OCI-LY3 (cell line): ENCODE measurements around the gene MACROD1.

Experiments used
- H2AFZ ChIP-seq: fragments of 200-600, 300-600 bp; shearing (Covaris generic); 2 replicates; pipeline ENCODE4 v1.6.0; 2014; ENCODE audit warnings: antibody characterized with exemption, low read depth, low read length
- H3K27ac ChIP-seq: fragments of 200-600, 300-600 bp; sonication (generic); 2 replicates; pipeline ENCODE4 v1.5.1; 2014; ENCODE audit warnings: mild to moderate bottlenecking, low read length, moderate library complexity, mixed read lengths
- H3K27me3 ChIP-seq: fragments of 200-600, 300-600 bp; sonication (generic); 2 replicates; pipeline ENCODE4 v1.6.1; 2014; ENCODE audit warnings: low read depth, low read length, mixed read lengths
- H3K36me3 ChIP-seq: fragments of 200-600, 300-600 bp; sonication (generic); replicated peaks from 2 replicates; pipeline ENCODE3; 2014; ENCODE audit warnings: low read depth, low read length, mixed read lengths
- H3K4me1 ChIP-seq: fragments of 300-600, 200-600 bp; sonication (generic); 2 replicates; pipeline ENCODE4 v1.6.1; 2014; ENCODE audit warnings: low read length, mixed read lengths
- H3K4me2 ChIP-seq: fragments of 200-600, 300-600 bp; sonication (generic); 2 replicates; pipeline ENCODE4 v1.6.1; 2014; ENCODE audit warnings: low read length, mixed read lengths
- H3K4me3 ChIP-seq: fragments of 300-600, 200-600 bp; sonication (generic); 2 replicates; pipeline ENCODE4 v1.5.1; 2014; ENCODE audit warnings: antibody characterized with exemption, mild to moderate bottlenecking, low read length, moderate library complexity
- H3K79me2 ChIP-seq: fragments of 300-600, 200-600 bp; shearing (Covaris generic); 2 replicates; pipeline ENCODE4 v1.6.1; 2014; ENCODE audit warnings: mild to moderate bottlenecking, low read length, mixed read lengths
- H3K9ac ChIP-seq: fragments of 300-600, 200-600 bp; shearing (Covaris generic); 2 replicates; pipeline ENCODE4 v1.6.0; 2014; ENCODE audit warnings: mild to moderate bottlenecking, low read length, moderate library complexity
- H3K9me3 ChIP-seq: fragments of 200-600, 300-600 bp; shearing (Covaris generic); 2 replicates; pipeline ENCODE4 v1.6.1; 2014; ENCODE audit warnings: low read length, mixed read lengths; ENCODE audit not compliant: insufficient read depth
- H4K20me1 ChIP-seq: fragments of 200-600, 300-600 bp; sonication (generic); 2 replicates; pipeline ENCODE4 v1.6.1; 2016; ENCODE audit warnings: low read length, mixed read lengths; ENCODE audit not compliant: insufficient read depth
- CTCF ChIP-seq: fragments of 200-600, 300-600 bp; sonication (generic); IDR thresholded peaks from 2 replicates; pipeline ENCODE4 v1.5.1; 2014; ENCODE audit warnings: antibody characterized with exemption, low read length, low read depth
- EZH2phosphoT487 ChIP-seq: fragments of 200-600 bp; shearing (Covaris generic); IDR thresholded peaks from 2 replicates; pipeline ENCODE4 v1.6.1; 2018; ENCODE audit warnings: antibody characterized with exemption, mixed run types, low read depth

Gene MACROD1

DNA sequence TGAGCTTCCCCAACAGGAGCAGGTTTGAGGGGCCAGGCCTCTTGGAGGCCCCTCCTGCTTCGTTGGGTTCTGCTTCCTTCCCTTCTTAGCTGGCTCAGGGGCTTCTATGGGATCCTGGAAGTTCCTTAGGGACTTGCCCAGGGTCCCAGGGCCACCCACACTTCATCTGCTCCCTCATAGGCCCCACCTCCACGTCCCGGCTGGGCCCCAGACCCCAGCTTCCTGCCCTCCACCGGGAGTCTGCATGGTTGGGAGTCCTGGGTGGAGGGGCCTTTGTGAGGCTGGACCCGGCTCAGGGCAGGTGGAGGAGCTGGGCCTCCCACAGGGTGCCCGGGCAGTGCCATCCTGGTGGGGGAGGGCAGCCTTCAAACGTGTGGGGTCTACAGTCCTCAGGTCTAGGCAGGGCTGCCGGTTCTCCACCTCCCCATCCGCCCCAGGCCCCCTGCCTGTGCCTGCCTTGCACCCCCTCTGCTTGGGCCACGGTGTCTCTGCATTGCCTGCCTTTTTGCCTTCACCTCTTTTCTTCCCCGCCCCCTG, 168.0 kb downstream of the MACROD1 start:
- Histone ChIP-seq H3K4me3 (no peak overlapping the region), H3K27ac (no peak overlapping the region), H3K9ac (no peak overlapping the region)

DNA sequence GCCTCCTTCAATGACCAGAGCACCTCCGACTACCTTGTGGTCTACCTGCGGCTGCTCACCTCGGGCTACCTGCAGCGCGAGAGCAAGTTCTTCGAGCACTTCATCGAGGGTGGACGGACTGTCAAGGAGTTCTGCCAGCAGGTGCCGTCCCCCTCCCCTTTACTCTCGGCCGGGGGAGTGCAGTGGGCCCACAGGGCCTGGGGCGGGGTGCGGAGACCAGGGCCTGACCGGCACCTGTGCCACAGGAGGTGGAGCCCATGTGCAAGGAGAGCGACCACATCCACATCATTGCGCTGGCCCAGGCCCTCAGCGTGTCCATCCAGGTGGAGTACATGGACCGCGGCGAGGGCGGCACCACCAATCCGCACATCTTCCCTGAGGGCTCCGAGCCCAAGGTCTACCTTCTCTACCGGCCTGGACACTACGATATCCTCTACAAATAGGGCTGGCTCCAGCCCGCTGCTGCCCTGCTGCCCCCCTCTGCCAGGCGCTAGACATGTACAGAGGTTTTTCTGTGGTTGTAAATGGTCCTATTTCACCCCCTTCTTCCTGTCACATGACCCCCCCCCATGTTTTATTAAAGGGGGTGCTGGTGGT, 168.7 kb downstream of the MACROD1 start:
- Histone ChIP-seq H3K27ac (no peak overlapping the region), H3K9ac (no peak overlapping the region), H3K9me3 (no peaks in the 10 kb centered on the region), H3K4me3 (no peak overlapping the region), H4K20me1 (peaks cover 32% of the 10 kb centered on the region), H3K36me3 (peaks cover 27% of the 10 kb centered on the region), H3K4me2 (no peak overlapping the region), H3K79me2 (peaks cover 5% of the 10 kb centered on the region; the same call in 1 of the 2 replicates), H2AFZ (no peak overlapping the region), H3K4me1 (peaks cover 8% of the 10 kb centered on the region; the same call in 1 of the 2 replicates), H3K27me3 (no peaks in the 10 kb centered on the region)
- no peak for TF ChIP-seq CTCF

More for the DNA sequence above, 168.0 kb downstream of the MACROD1 start:
- Histone ChIP-seq H2AFZ (no peak overlapping the region), H3K9me3 (no peaks in the 10 kb centered on the region), H3K4me1 (peaks cover 8% of the 10 kb centered on the region; the same call in 1 of the 2 replicates), H4K20me1 (peaks cover 32% of the 10 kb centered on the region), H3K27me3 (no peaks in the 10 kb centered on the region), H3K36me3 (peaks cover 27% of the 10 kb centered on the region), H3K4me2 (no peak overlapping the region), H3K79me2 (peaks cover 5% of the 10 kb centered on the region; the same call in 1 of the 2 replicates)
- TF ChIP-seq CTCF (no peak), EZH2phosphoT487 (no peak)

DNA sequence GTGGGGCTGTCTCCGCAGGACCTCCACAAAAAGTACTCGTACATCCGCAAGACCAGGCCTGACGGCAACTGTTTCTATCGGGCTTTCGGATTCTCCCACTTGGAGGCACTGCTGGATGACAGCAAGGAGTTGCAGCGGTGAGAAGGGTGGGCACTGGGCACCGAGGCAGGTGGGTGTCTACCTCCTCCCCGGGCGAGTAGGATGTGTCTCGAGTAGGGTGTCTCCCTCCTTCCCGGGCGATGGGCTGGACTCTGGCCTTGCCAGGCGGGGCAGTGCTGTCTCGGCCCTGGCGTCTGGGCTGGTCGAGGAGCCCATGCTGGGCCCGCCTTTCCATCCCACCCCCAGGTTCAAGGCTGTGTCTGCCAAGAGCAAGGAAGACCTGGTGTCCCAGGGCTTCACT, 169.4 kb downstream of the MACROD1 start:
- Histone ChIP-seq H3K9ac (no peak overlapping the region), H3K36me3 (peaks cover 29% of the 10 kb centered on the region), H3K27me3 (no peaks in the 10 kb centered on the region)

DNA sequence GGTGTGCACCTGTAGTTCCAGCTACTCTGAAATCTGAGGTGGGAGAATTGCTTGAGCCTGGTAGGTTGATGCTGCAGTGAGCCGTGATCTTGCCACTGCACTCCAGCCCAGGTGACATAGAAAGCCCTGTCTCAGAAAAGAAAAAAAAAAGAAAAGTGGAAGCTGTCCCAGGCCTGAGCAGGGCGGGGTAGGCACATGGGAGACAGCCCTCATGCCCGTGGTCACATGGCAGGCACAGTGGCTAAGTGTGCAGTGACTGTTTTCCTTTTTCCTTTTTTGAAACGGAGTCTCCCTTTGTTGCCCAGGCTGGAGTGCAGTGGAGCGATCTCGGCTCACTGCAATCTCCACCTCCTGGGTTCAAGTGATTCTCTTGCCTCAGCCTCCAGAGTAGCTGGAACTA, 171.9 kb downstream of the MACROD1 start:
- Histone ChIP-seq H3K79me2 (peaks cover 22% of the 10 kb centered on the region; the same call in 1 of the 2 replicates), H4K20me1 (peaks cover 26% of the 10 kb centered on the region), H3K9me3 (no peaks in the 10 kb centered on the region), H3K27ac (no peak overlapping the region), H3K36me3 (peaks cover 33% of the 10 kb centered on the region), H3K9ac (no peak overlapping the region), H2AFZ (no peak overlapping the region), H3K4me2 (no peak overlapping the region), H3K4me3 (no peak overlapping the region), H3K4me1 (no peaks in the 10 kb centered on the region), H3K27me3 (no peaks in the 10 kb centered on the region)
- TF ChIP-seq CTCF (no peak), EZH2phosphoT487 (no peak)

More for the DNA sequence above, 169.4 kb downstream of the MACROD1 start:
- H2AFZ ChIP-seq = no peak overlapping the region
- no peak overlapping the region for H3K4me3 ChIP-seq
- H3K4me1 ChIP-seq = peaks cover 8% of the 10 kb centered on the region; the same call in 1 of the 2 replicates
- no peak overlapping the region for H3K27ac ChIP-seq
- no peaks in the 10 kb centered on the region for H3K9me3 ChIP-seq
- TF ChIP-seq EZH2phosphoT487 (no peak), CTCF (no peak)
- no peak overlapping the region for H3K4me2 ChIP-seq
- H3K79me2 ChIP-seq = peaks cover 8% of the 10 kb centered on the region; the same call in 1 of the 2 replicates
- H4K20me1 ChIP-seq = peaks cover 32% of the 10 kb centered on the region
